Measurements from ENCODE around the gene FHIT. TPM values are rescaled to one million over a fixed set of nuclear protein-coding genes. Genes with fewer than 3 reads are reported as not detected.

The FHIT gene
- total and polyA plus RNA-seq, 7 donors = 0.98 to 10.4 (median 4.0) TPM

DNA sequence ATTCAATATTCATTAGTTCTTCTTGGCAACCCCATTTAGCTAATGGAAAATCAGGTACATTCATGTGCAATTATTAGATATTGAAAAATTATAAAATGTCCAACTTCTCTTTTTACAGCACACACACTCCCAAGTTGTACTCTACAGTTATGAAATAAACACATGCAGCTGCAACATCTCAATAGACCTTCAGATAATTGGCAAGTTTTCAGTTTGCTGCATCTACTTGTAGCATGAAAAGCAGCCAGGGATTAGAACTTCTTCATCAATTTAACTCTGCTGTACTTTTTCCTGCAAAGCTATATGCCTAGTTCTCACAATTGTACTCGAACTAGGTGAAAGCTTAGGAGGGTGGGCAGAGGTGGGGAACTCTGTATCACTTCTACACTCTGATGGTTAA is 46.6 kb upstream of the FHIT start:
- Histone ChIP-seq H3K36me3 (ENCODE audit: insufficient read depth in 1 of 2, low read depth in 1 of 2) (no peaks in the 10 kb centered on the region), H3K4me3 (no peak overlapping the region), H3K4me1 (no peaks in the 10 kb centered on the region), H3K27ac (no peak overlapping the region), H3K9me3 (no peaks in the 10 kb centered on the region), H3K27me3 (ENCODE audit: insufficient read depth in 3 of 3, low read length in 2 of 3) (no peaks in the 10 kb centered on the region)
- ATAC-seq = no peak
- intact Hi-C loops (cut with DNase I) = no loop called here
- no peak for DNase-seq
- TF ChIP-seq, protein P1, sequence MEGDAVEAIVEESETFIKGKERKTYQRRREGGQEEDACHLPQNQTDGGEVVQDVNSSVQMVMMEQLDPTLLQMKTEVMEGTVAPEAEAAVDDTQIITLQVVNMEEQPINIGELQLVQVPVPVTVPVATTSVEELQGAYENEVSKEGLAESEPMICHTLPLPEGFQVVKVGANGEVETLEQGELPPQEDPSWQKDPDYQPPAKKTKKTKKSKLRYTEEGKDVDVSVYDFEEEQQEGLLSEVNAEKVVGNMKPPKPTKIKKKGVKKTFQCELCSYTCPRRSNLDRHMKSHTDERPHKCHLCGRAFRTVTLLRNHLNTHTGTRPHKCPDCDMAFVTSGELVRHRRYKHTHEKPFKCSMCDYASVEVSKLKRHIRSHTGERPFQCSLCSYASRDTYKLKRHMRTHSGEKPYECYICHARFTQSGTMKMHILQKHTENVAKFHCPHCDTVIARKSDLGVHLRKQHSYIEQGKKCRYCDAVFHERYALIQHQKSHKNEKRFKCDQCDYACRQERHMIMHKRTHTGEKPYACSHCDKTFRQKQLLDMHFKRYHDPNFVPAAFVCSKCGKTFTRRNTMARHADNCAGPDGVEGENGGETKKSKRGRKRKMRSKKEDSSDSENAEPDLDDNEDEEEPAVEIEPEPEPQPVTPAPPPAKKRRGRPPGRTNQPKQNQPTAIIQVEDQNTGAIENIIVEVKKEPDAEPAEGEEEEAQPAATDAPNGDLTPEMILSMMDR (IDR thresholded peaks at IDR 0.05) = no peak
- 44 to 69% (median 62%) methylated on average over 1 of the region's 1 CpG for WGBS, 3 donors

DNA sequence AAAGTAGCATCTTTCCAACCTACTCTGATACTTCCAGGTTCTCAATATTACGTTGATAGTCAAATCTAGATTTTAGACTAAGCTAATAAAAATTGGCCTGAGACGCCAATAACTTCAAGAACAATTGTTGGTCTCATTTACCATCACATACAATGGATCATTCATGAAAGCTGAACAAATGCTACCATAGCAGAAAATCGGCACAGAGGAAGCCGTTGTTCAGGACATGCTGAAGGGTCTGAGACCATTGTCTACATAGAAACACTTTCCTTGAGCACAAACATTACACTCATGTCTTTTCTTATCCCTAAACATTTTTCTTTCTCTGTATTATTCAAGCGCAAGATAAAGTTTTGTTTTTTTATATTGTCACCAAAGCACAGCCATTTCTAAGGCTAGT is 37.2 kb upstream of the FHIT start:
- intact Hi-C loops (cut with DNase I) = no loop called here
- no peak for ATAC-seq
- Histone ChIP-seq H3K36me3 (ENCODE audit: insufficient read depth in 1 of 2, low read depth in 1 of 2) (no peaks in the 10 kb centered on the region), H3K9me3 (no peaks in the 10 kb centered on the region), H3K27me3 (ENCODE audit: insufficient read depth in 3 of 3, low read length in 2 of 3) (no peaks in the 10 kb centered on the region), H3K4me1 (no peaks in the 10 kb centered on the region), H3K4me3 (no peak overlapping the region), H3K27ac (no peak overlapping the region)
- TF ChIP-seq, protein P1 (IDR thresholded peaks at IDR 0.05) = no peak
- no peak for DNase-seq
- 62 to 76% (median 63%) methylated on average over 5 of the region's 5 CpGs for WGBS, 3 donors

DNA sequence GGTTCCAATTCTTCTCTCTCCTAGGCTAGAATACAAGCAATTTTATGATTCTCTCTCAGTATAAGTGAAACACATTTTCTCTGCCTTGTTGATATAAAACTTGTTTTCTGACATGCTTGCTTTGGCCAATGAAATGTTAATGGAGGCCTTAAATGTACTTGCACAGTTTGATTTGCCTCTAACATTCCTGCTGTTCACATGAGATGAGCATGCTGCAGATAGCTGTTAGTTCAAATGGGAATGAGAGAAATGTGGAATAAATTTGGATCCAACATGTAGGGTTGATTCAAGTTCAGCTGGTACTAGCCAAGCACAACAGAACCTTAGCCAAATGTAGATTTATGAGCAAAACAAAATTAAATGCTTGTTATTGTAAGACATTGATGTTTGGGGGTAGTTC is 32.6 kb upstream of the FHIT start:
- Histone ChIP-seq H3K27me3 (ENCODE audit: insufficient read depth in 3 of 3, low read length in 2 of 3) (no peaks in the 10 kb centered on the region), H3K27ac (no peak overlapping the region), H3K9me3 (no peaks in the 10 kb centered on the region), H3K4me3 (no peak overlapping the region), H3K36me3 (ENCODE audit: insufficient read depth in 1 of 2, low read depth in 1 of 2) (no peaks in the 10 kb centered on the region), H3K4me1 (no peaks in the 10 kb centered on the region)
- ATAC-seq = no peak
- TF ChIP-seq, protein P1 (IDR thresholded peaks at IDR 0.05) = no peak
- intact Hi-C loops (cut with DNase I) = no loop called here
- DNase-seq = no peak

DNA sequence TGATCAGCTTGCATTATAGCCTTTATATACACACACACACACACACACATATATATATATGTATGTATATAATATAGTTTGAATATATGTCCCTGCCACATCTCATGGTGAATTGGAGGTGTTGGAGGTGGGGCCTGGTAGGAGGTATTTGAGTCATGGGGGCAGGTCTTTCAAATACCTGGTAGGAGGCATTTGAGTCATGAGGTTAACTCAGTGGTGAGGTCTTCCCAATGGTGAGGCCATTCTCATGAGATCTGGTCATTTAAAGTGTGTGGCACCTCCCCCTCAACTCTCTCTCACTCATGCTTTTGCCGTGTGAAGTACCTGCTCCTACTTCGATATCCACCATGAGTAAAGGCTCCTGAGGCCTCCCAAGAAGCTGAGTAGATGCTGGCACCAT is 27.5 kb upstream of the FHIT start:
- no peaks in the 10 kb centered on the region for H3K36me3 ChIP-seq (ENCODE audit: insufficient read depth in 1 of 2, low read depth in 1 of 2)
- H3K9me3 ChIP-seq = no peaks in the 10 kb centered on the region
- TF ChIP-seq, protein P1 (IDR thresholded peaks at IDR 0.05) = no peak
- H3K27me3 ChIP-seq (ENCODE audit: insufficient read depth in 3 of 3, low read length in 2 of 3) = no peaks in the 10 kb centered on the region
- DNase-seq (no peak), ATAC-seq (no peak)
- no peaks in the 10 kb centered on the region for H3K4me1 ChIP-seq
- WGBS, 3 donors = 92 to 94% (median 93%) methylated on average over 2 of the region's 2 CpGs
- H3K27ac ChIP-seq = no peak overlapping the region
- intact Hi-C loops (cut with DNase I) = no loop called here
- no peak overlapping the region for H3K4me3 ChIP-seq

DNA sequence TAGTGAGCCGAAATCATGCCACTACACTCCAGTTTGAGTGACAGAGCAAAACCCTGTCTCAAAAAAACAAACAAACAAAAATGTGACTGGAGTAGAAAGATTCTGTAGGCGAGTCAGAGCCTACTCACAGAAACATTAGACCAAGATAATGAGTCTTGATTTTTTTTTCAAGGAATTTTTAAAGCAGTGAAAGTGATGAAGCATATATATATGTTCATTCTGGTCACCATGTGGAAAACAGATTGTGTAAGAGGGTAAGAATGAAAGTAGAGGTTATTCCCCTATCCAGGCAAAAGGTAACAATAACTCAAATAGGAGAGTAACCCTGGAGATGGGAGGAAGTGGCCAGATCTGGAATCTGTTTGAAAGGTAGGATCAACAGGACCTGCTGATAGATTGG is 26.2 kb upstream of the FHIT start:
- DNase-seq = no peak
- intact Hi-C loops (cut with DNase I) = no loop called here
- H3K36me3 ChIP-seq (ENCODE audit: insufficient read depth in 1 of 2, low read depth in 1 of 2) = no peaks in the 10 kb centered on the region
- H3K27ac ChIP-seq = no peak overlapping the region
- no peak overlapping the region for H3K4me3 ChIP-seq
- H3K9me3 ChIP-seq = no peaks in the 10 kb centered on the region
- H3K4me1 ChIP-seq = no peaks in the 10 kb centered on the region
- ATAC-seq = no peak
- TF ChIP-seq, protein P1 (IDR thresholded peaks at IDR 0.05) = no peak
- H3K27me3 ChIP-seq (ENCODE audit: insufficient read depth in 3 of 3, low read length in 2 of 3) = no peaks in the 10 kb centered on the region
- 90 to 95% (median 93%) methylated on average over 2 of the region's 2 CpGs for WGBS, 3 donors

All from psoas muscle (tissue), 8 donors.